Panc1 (cell line): ENCODE data around the gene KLHL3.

Experiments used
- CTCF ChIP-seq: fragments of 450-650 bp; IDR thresholded peaks from 2 replicates; pipeline ENCODE4 v1.5.1; 2017; ENCODE audit warnings: mild to moderate bottlenecking
- POLR2AphosphoS5 ChIP-seq: IDR thresholded peaks from 2 replicates; pipeline ENCODE4 v1.6.1; 2012; ENCODE audit warnings: mild to moderate bottlenecking, low read depth, low read length, moderate library complexity
- SIN3A ChIP-seq: IDR thresholded peaks from 2 replicates; pipeline ENCODE4 v1.6.1; 2012; ENCODE audit warnings: low read depth, mild to moderate bottlenecking, low read length, moderate library complexity, borderline replicate concordance; ENCODE audit not compliant: insufficient read depth
- TF ChIP-seq, protein P1 (sequence below), 2 experiments: IDR thresholded peaks; 2 replicates each; pipeline ENCODE4 v1.6.1; 2011 to 2012; ENCODE audit warnings: low read depth in 2 of 2, control low read depth in 1 of 2, low read length in 1 of 2, mild to moderate bottlenecking in 1 of 2, moderate library complexity in 1 of 2; ENCODE audit not compliant: insufficient read depth in 1 of 2

- TF ChIP-seq, protein P1, sequence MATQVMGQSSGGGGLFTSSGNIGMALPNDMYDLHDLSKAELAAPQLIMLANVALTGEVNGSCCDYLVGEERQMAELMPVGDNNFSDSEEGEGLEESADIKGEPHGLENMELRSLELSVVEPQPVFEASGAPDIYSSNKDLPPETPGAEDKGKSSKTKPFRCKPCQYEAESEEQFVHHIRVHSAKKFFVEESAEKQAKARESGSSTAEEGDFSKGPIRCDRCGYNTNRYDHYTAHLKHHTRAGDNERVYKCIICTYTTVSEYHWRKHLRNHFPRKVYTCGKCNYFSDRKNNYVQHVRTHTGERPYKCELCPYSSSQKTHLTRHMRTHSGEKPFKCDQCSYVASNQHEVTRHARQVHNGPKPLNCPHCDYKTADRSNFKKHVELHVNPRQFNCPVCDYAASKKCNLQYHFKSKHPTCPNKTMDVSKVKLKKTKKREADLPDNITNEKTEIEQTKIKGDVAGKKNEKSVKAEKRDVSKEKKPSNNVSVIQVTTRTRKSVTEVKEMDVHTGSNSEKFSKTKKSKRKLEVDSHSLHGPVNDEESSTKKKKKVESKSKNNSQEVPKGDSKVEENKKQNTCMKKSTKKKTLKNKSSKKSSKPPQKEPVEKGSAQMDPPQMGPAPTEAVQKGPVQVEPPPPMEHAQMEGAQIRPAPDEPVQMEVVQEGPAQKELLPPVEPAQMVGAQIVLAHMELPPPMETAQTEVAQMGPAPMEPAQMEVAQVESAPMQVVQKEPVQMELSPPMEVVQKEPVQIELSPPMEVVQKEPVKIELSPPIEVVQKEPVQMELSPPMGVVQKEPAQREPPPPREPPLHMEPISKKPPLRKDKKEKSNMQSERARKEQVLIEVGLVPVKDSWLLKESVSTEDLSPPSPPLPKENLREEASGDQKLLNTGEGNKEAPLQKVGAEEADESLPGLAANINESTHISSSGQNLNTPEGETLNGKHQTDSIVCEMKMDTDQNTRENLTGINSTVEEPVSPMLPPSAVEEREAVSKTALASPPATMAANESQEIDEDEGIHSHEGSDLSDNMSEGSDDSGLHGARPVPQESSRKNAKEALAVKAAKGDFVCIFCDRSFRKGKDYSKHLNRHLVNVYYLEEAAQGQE (IDR thresholded peaks at IDR 0.05; ENCODE audit: insufficient read depth in 1 of 2, low read depth in 2 of 2, low read length in 1 of 2), result no peak
- TF ChIP-seq CTCF (no peak), POLR2AphosphoS5 (no peak), SIN3A (no peak)
Measured at GRCh38 chr5:137602721-137603273, 133.1 kb downstream of the KLHL3 start.
